A549 (cell line): ENCODE results near the gene GPD1.

Experiments
- BHLHE40 ChIP-seq: IDR thresholded peaks from 2 replicates; pipeline ENCODE4 v1.6.1; 2012; ENCODE audit warnings: low read depth, low read length, inconsistent platforms
- CTCF ChIP-seq: fragments of >200 bp; sonication (Bioruptor Twin); formaldehyde crosslinking; IDR thresholded peaks from 3 replicates; pipeline ENCODE4 v1.5.1; 2016
- ESRRA ChIP-seq: fragments of 150-350 bp; IDR thresholded peaks from 2 replicates; pipeline ENCODE4 v1.6.1; 2014; ENCODE audit warnings: mild to moderate bottlenecking, low read length, borderline replicate concordance
- HOXA7 ChIP-seq: fragments of 250-450 bp; sonication (Bioruptor Pico); IDR thresholded peaks from 2 replicates; pipeline ENCODE4 v1.5.0; 2020; ENCODE audit warnings: mild to moderate bottlenecking, moderate library complexity
- JUN ChIP-seq, 2 experiments: fragments of >200 bp; sonication (Bioruptor Twin); formaldehyde crosslinking; IDR thresholded peaks; 2 replicates in 1 of 2; 3 replicates in 1 of 2; pipeline ENCODE4 v1.6.1; 2016 to 2017
- POLR2A ChIP-seq: IDR thresholded peaks from 2 replicates; pipeline ENCODE4 v1.6.1; 2012; ENCODE audit warnings: mild to moderate bottlenecking, low read length

GRCh38 chr12:50145439-50145838 is 41.6 kb downstream of the GPD1 start:
- TF ChIP-seq ESRRA (no peak), JUN (IDR thresholded peaks at IDR 0.05) (no peak), CTCF (no peak), BHLHE40 (no peak), POLR2A (no peak), HOXA7 (CRISPR knock-in tag) (no peak)
